Measurements from ENCODE around the gene RWDD3.

RWDD3 gene, protein sequence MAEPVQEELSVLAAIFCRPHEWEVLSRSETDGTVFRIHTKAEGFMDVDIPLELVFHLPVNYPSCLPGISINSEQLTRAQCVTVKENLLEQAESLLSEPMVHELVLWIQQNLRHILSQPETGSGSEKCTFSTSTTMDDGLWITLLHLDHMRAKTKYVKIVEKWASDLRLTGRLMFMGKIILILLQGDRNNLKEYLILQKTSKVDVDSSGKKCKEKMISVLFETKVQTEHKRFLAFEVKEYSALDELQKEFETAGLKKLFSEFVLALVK

DNA sequence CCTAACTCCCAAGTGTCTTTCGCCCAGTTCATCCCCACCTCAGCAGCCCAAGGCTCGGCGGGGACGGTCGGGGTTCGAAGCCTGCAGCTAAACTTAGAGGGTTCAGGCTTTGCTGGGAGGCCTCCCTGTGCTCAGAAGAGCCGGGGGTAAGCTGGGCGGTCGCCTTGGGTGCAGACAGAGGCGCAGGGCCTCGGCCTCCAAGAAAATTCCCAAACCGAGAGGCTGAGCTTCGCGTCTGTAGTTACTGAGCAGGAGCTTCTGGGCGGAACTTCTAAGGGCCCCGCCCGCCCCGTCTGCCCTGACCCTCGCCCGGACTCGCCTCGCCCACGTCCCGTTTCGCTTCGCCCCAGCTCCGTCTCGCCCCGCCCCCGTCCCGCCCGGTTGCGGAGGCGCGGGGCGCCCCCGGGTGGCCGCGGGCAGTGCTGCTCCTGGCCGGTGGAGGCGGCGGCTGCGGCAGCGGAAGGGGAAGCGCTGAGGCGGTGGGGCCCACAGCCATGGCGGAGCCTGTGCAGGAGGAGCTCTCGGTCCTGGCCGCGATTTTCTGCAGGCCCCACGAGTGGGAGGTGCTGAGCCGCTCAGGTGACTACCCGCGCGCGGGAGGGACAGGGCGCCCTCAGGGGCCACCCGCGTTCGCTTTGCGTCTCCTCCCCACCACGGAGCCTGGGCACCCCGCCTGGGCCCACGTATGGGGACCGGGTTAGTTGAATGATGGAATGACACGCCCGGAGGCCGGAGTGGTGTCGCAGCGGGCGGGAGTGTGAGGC is at the start of gene RWDD3:
TSS of gene RWDD3 (plus strand) at position 474 of the 764 bp plus-strand sequence. CDS start at position 495, 21 bp downstream.
- peak; percentile 92 to 93 for DNase-seq

DNA sequence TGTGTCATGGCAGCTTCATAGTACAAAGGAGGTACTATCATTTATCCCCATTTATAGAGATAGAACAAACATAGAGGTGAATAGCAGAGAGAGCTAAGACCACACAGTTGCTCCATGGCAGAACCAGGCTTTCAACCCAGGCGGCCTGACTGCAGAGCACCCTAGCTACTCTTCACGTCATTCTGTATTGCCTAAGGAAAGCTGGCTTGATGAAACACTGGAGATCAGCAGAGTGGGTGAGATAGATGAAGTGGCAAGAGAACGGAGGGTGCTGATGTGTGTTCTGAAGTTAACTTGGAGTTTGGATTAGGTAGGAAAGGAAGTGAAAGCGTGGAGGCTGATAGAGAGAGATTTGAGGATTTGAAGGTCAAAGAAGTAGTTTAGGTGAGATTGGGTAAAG is 47.9 kb upstream of the RWDD3 start:
- DNase-seq = no peak

GRCh38 chr1:95193591-95193990 is 40.4 kb upstream of the RWDD3 start:
- no peak for DNase-seq

- no peak for DNase-seq
Observed at GRCh38 chr1:95195046-95195445, 39.0 kb upstream of the RWDD3 start.

DNA sequence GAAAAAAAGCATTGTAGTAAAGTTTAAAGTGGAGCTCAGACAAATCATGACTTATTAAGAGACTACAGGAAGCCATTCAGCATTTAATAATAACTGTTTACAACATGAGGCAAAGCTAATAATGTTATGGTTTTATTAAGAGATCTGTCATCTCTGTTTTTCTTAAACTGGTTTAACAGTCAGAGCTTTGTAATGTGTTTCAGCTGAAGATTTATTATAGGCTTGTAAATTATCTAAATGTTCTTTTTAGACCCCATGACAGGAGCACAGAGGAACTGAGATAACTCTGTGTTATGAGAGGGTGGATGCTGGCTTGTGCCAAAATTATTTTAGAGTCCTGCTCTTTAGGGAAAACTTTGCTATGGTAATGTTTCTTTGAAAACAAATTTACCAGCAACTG is 38.0 kb upstream of the RWDD3 start:
- no peak for DNase-seq

GRCh38 chr1:95197616-95198252 is 36.3 kb upstream of the RWDD3 start:
- DNase-seq = no peak

DNA sequence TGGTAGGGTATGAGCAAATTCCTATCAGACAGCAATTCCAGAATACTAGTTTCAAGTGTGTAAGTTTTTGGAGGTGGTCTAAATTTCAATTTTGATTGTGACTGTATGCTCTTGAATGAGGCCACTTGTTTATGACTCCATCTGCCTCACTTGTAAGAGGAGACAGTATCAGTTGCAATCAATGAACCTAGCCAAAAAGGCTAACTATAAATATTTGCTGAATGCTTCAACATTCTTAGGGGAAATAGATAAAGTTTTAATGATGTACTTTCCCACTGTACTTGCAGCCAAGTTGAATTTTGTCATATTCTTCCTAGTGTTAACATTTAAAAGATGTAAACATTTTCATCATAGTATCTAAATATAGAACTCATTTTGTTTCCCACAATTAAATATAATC is 32.1 kb upstream of the RWDD3 start:
- no peak for DNase-seq

DNA sequence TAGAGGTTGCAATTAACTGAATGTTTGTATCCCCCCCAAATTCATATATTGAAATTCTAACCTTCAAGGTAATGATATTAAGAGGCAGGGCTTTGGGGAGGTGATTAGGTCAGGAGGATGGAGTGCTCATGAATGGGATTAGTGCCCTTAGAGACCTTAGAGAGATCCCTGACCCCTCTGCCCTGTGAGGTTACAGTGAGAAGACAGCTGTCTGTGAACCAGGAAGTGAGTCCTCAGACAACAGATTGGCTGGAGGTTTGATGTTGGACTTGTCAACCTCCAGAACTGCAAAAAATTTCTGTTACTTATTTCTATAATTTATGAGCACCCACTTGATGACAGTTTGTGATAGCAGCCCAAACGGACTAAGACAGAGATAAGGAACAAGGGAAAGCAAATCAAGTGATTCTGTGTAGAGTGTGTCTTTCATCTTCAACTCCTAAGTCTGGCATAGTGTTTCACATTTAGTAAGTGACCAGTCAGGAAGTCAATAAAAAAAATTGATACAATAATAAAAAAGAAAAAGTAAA is 30.0 kb upstream of the RWDD3 start:
- DNase-seq = no peak

DNA sequence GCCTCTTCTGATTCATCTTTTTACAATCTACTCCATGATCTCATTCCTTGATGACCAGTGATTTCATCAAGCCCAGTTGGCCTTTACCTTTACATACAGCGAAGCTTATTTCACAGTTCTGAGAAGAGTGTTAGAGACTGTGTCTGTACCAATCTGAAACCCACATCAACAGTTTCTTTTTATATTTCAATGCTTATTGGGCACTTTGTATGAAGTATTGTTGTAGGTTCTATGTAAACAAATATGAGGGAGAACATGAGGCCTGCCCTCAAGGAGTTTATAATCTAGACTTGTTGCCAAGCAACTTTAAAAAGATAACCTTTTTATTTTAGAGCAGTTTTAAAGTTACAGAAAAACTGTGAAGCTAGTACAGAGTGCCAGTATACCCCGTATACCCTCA is 27.5 kb upstream of the RWDD3 start:
- DNase-seq = no peak

GRCh38 chr1:95207223-95207935 is 26.6 kb upstream of the RWDD3 start:
- DNase-seq = no peak

DNA sequence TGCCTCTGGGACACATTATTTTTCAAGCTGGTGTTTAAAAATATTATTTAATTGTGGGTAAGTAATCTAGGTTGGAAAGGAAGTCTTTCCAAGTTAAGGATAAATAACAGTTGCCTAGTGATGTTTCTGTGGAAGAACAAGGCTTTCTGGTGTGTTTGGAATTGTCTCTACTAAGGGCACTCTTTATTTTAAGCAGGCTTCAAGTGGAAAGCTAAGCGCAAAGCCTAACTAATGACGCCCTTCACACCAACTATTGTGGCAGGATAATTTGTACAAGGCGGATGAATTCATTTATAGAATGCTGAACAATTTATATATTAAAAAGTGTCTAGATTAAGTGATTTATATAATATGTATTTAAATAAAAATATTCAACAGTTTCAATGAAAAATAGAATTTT is 25.1 kb upstream of the RWDD3 start:
- DNase-seq = no peak

DNA sequence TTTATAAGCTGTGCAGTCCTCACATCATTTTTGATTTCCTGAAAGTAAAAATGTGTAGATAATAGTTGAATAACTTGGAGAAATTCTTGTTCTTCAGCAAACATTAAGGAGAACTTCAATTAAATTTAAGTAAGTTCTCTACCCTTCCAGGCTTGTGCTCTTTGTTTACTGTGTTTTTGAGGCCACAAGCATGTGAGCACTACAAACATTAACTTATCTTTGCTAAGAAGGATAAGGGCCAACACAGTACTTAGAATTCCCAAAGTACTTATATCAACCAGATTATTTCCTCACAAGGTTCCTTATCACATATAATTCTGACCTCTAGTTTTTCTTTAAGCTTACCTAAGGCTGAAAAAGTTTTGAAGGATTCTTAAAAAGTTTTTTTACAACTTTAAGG is 24.7 kb upstream of the RWDD3 start:
- no peak for DNase-seq

- DNase-seq = no peak
Observed at GRCh38 chr1:95216292-95216990, 17.6 kb upstream of the RWDD3 start.

- DNase-seq = no peak
Observed at GRCh38 chr1:95217371-95217770, 16.6 kb upstream of the RWDD3 start.

GRCh38 chr1:95219407-95219806 is 14.6 kb upstream of the RWDD3 start:
- DNase-seq = no peak

DNA sequence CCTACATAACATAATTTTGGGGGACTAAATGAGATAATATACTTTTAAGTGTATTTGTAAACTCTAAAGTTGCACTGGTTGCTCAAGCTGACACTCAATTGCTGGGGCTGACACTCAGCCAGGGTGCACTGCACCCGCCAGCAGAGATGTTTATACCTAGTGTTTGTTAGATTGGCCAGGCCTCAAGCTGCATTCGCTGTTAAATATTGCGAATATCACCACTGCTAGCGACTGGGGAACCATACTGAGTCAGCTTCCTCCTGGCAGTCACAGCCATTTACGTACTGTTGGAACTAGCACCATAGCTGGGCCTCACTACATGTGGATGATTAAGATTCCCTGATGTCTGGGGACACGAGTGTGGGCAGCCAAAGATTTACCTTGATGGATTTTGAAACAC is 12.7 kb upstream of the RWDD3 start:
- no peak for DNase-seq

GRCh38 chr1:95222629-95223028 is 11.4 kb upstream of the RWDD3 start:
- DNase-seq = no peak

GRCh38 chr1:95223110-95223509 is 10.9 kb upstream of the RWDD3 start:
- no peak for DNase-seq

DNA sequence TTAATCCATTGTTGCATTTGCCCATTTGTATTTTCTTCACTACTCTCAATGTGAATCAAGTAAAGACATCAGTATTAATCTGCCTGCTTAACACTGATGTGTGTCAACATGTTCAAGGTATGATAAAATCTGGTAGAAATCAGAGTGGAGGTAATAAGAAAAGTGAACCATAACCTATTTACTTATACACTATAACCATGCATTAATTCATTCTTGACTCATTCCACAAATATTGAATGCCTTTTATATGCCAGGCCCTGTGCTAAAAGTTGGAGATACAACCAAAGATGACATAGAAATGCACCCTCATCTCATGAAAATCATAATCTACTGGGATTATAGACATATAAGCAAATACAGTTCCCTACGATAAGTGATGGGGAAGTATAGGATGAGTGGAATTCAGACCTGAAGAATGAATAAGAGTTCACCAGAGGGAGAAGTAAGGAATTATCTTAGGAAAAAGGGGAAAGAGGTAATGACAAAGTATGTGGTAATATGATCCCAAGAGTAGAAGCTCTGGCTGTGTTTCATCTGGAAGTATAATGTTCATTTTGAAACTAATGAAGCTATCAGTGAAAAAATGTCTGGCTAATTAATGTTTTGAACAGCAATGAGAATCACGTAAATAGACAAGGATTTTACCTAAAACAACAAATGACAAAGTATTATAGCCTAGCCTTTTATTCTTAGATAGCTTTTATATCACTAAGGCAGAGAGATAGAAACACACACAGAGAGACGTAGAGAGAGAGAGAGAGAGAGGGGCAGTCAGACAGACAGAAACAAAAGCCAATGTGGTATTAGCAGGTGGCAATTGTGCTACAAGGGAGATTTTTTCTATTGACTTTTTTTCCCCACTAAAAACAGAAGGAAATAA is 7.0 kb upstream of the RWDD3 start:
- no peak for DNase-seq

GRCh38 chr1:95229037-95229436 is 5.0 kb upstream of the RWDD3 start:
- DNase-seq = no peak

DNA sequence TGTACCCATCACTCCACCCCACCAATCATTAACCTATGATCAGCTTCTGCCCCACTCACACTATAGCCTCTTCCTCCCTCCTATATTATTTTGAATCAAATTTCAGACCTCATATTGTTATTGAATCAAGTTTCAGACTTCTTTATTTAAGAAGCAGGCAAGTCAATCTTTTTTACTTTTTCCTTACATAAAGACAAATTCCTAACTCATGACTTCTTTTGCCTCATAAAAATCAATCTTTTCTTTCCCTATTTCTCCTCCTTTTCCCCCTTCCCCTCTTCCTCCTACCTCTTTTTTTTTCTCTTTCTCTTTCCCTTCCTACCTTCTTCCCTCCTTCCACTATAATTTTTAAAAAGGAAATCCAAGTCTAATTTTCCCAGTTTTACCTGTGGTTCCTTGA is 4.3 kb upstream of the RWDD3 start:
- no peak for DNase-seq

GRCh38 chr1:95230256-95230655 is 3.8 kb upstream of the RWDD3 start:
- DNase-seq = no peak
